NCI-H510A (cell line): ENCODE measurements around the gene BAG1.

Source experiments
- DNase-seq: peaks from one replicate; lab custom pipeline; 2025; lab: John Stamatoyannopoulos, UW

Gene BAG1

GRCh38 chr9:33273266-33273971, 8.9 kb upstream of the BAG1 start:
- no peak for DNase-seq

DNA sequence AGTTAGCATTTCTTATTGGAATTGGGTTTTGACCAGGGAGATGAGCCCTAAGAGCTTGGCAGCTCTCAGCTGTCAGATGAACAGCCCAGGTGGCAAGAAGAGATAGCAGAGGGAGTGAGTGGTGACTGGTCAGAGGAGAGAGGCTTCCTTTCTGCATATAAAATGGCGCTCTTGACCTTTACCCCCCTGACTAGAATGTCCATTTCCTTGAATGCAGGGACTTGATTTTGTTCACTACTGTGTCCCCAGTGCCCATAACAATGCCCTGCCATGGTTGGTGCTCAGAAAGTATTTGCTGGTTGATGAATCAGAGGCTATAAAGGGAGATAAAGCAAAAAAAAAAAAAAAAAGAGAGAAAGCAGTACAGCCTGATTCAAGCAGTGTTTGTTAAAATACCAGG, 7.6 kb upstream of the BAG1 start:
- DNase-seq, result no peak

GRCh38 chr9:33270146-33270545, 5.6 kb upstream of the BAG1 start:
- no peak for DNase-seq

DNA sequence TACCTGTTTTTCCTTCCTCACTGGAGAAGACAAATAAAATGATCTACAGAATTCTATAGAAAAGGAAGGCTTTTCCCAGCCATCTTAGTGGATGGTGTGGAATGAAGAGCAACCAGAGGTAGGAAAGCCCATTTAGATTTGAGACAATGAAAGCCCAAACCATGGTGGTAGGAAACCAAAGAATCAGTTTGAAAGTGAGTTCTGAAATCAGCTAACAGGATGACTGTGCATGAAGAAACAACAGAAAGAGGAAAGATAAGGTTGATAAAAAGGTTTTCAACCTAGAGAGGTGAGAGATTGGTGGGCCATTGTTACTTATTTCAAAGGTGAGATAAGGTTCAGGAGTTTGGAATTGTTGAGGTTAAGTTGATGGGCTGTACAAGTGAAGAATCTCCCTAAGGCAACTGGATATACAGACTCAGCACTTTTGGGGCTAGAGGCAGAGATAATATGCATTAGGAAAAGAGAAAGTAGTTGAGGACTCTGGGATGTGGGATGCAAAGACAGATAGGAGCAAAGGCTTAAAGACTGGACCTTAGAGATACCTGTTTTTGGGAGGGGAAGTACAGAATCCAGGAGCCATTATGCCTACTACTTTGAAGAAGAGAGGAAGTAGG, 2.8 kb upstream of the BAG1 start:
- DNase-seq, result no peak

GRCh38 chr9:33265211-33265865, 830 bp upstream of the BAG1 start:
- DNase-seq, result no peak

DNA sequence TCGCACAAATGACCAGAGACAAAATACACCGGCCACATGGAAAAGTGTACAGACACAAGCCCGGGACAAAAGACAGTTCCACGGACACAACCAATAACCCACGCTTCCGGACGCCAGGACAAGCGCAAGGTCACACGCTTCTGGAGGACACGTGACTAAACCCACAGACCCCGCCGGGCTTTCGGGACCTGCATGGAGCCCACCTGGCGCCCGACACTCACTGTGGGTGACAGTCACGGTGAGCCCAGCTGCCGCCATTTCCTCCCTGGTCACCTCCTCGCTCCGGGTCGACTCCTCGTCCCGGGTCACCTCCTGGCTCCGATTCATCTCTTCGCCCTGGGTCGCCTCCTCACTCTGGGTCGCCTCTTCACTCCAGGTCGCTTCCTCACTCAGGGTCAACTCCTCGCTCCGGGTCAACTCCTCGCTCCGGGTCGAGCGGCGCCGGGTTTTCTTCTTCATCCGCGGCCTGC, 470 bp downstream of the BAG1 start:
- DNase-seq, result no peak

DNA sequence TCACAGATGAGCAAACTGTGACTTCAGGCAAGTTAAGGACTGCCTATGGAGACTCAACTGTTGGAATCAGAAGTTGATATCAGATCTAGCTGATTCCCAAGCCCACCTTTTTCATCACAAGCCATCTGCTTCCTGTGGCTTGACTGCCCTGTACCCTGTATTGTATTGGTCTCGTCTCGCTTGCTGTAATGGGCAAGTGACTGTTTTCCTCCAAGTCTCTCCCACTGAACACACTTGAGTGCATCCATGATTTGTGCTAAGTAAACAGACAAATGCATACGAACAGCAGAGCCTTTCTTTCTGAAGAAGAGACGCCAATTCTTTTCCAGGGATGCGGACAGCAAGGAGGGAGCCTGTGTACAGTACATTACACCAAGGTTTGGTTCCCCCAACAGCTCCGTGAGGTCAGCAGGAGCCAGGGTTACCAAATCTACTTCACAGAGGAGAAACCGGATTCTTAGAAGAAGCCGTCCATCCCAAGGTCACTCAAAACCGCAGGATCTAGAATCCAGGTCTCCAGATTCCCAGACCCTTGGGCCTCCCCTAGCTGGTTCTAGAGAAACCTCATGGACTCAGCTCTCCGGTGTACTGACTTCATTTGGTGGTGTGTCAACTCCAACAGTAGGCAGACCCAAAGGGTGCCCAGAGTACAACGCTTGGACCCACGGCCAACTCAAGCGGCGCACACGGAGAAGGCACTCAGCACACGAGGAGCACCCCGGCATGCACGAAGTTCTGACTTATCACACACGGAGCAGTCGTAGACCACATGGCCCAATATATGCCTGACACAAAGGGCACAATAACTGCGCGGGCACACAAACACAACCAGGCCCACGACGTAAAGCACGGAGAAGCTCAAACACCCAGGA, 1.1 kb downstream of the BAG1 start:
- DNase-seq, result no peak

- no peak for DNase-seq
Measured at GRCh38 chr9:33260372-33260771, 4.1 kb downstream of the BAG1 start.

GRCh38 chr9:33257276-33257675, 7.2 kb downstream of the BAG1 start:
- DNase-seq, result no peak

DNA sequence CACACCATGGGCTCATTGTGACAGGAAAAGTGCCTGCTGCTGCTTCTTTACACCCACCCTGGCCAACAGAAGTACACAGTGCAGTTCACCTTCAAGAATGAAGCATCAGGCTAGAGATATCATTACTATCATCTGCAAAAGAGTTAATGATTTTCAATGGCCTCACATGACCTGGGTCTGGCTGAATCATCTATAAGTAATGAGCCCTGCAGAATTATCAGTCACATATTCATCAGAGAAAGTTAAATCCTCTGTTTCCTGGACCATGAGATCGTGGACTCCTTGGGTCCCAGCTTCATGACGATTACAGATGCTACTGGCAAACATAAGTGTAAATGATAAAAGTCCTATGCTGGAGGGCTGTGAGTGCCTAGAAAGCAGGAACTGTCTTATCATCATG, 8.3 kb downstream of the BAG1 start:
- no peak for DNase-seq

DNA sequence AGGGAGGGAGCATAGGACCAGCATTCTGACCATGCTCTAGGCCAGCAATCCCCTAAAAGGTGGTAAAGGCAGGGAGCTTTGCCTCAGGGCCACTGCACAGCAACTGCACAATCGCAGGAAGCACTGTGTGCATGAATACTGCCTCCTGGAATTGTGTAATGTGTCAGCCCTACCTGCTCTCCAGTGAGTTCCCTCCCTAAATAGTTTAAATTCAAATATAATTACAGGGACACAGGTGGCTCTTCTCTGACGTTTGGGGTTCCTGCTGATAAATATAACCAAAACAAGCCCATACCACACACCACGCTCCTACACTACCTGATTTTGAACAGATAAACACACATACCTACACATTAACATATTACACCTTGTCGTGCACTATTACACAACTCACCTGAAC, 9.0 kb downstream of the BAG1 start:
- DNase-seq, result no peak

- DNase-seq, result no peak
Measured at GRCh38 chr9:33255014-33255413, 9.5 kb downstream of the BAG1 start.

GRCh38 chr9:33254211-33254610, 10.3 kb downstream of the BAG1 start:
- DNase-seq, result no peak

DNA sequence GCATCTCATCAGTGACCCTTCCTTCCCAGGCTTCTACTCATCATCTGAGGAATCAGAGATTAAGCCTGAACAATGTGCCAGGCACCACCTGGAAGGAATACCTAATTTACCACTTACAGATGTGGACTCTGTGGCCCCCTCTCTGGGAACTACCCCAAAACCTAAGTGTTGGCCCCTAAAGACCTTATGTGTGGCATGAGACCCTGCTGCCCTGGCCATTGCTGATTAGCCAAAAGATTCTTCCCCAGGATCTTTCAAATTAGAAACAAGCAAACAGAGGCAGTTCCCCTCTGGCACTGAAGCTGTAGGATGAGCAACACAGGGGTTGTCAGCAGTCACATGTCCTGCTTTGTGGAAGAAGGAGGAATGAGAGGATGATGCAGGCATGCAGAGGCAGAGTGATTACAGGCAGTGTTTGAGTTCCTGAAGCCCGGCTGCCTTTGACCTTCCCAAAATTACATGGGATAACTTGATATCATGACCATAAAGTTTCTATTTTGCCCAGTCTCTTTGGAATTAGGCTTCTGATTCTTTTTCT, 14.0 kb downstream of the BAG1 start:
- DNase-seq, result no peak

DNA sequence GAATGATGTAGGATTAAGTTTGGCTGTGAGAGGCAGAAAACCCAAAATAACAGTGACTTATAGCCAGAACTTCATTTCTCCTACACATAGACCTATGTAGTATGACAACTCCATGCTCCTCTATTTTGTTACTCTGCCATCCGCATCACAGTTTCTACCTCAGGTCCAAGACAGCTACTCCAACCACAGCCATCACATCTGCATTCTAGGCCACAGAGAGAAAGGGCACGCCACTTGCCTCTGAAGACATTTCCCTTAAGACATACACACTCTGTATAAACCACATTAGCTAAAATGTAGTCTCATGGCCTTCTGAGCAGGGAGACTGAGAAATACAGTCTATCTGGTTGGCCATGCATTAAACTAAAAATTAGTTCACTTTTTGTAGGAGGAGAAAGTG, 14.5 kb downstream of the BAG1 start:
- DNase-seq, result no peak

DNA sequence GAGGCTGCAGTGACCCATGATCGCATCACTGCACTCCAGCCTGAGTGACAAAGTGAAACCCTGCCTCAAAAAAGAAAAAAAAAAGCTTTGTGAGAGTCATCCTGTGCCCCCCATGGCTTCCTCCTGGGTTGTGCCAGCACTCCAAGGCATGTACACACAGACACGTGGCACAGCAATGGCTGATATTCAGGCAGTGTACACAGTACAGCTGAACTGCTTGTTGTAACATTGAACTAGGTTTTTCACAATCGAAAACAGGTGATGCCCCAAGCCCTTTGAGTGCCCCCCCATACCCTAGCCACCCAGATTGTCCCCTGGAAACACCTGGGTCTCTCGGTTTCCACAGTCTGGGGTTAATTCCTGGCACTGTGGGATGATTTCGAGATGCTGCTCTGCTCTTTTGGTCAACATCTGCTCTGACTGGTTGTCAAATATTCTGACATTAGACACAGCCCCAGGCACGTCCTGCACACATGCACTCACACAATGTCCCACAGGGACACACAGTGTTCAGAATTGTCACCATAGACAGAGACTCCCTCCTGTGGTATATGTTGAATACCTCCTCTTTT, 15.3 kb downstream of the BAG1 start:
- DNase-seq, result no peak

DNA sequence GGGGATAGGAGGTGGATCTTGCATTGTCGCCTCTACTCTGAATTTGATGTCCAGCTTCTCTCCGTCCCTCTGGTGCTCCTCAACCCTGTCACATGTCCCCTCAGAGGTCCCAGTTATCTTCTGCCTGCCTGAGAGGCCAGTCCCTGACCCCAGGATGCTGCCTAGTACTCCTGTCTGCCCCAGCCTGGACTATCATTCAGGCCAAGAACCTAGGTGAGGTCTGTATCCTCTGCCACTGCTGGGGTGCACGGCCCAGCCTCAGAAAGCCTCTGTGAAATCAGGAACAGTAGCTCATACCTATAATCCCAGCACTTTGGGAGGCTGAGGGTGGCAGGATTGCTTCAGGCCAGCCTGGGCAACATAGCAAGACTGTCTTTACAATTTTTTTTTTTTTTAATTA, 15.9 kb downstream of the BAG1 start:
- DNase-seq, result no peak

DNA sequence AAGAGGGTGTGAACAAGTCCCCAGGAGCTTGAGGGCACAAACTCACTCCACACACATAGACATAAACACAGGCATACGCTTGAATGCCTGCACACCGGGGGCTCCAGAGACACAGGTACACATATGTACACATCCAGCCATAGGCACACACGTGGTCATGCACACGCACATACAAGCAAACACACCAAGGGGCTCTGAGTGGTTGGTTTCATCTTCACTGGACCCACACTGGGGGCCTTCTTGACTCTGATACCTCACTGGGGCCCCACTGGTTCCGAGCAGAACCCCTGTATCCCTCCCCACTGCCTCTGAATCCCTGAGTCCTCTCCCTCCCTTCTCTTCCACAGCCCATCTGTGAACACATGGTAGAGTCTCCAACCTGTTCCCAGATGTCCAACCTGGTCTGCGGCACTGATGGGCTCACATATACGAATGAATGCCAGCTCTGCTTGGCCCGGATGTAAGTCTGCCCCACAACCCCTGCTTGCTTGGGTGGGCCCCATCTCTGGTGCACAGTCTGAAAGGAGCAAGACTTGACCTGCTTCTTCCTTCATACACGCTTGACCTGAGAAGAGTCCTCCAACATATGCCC, 18.1 kb downstream of the BAG1 start:
- DNase-seq, result no peak

DNA sequence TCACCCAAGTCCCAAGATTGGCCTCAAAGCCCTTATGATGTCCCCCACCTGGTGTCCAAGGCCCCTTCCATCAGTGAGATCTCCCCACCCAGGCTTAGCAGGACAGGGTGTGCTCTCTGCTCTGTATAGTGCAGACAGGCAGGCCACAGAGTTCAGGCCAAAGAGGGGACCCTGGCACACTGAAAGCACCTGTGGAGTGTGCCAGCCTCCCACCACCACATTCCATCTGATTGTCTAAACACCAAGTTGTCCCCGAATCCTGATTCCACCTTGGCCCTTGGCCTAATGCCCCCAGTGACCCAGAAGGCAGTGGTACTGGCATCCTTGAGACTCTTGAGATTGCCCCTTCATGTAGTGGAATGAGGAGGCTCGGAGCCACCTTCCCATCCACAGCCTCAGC, 19.2 kb downstream of the BAG1 start:
- DNase-seq, result no peak

GRCh38 chr9:33244137-33244784, 20.2 kb downstream of the BAG1 start:
- DNase-seq, result no peak

GRCh38 chr9:33242609-33243134, 21.8 kb downstream of the BAG1 start:
- DNase-seq, result no peak
